Upper lobe of right lung (tissue), 1 donor: ENCODE measurements around the gene ARL5A. TPM values are rescaled to one million over a fixed set of nuclear protein-coding genes. Genes with fewer than 3 reads are reported as not detected.
"Not testable (repeated sequence)": the region's sequence is repeated elsewhere in the genome, so short reads cannot be mapped to it uniquely, and the experiment has no call there.

Experiments used
- ATAC-seq: fragments of 200-7000 bp; cut with Tn5 transposase; one replicate; pipeline ENCODE4 v1.9.1; 2020; ENCODE audit warnings: mild to moderate bottlenecking, moderate library complexity
- DNase-seq: peaks from one replicate; pipeline ENCODE4 v3.0.0-alpha.2; 2020
- H3K27ac ChIP-seq: fragments of 200-600 bp; one replicate; pipeline ENCODE4 v1.8.0; 2022
- H3K27me3 ChIP-seq: fragments of 200-600 bp; one replicate; pipeline ENCODE4 v1.8.0; 2022; ENCODE audit warnings: mild to moderate bottlenecking
- H3K36me3 ChIP-seq: fragments of 200-600 bp; one replicate; pipeline ENCODE4 v1.8.0; 2022
- H3K4me1 ChIP-seq: fragments of 200-600 bp; one replicate; pipeline ENCODE4 v1.8.0; 2022
- H3K4me3 ChIP-seq: fragments of 200-600 bp; one replicate; pipeline ENCODE4 v1.8.0; 2022; ENCODE audit warnings: mild to moderate bottlenecking
- H3K9me3 ChIP-seq: fragments of 200-600 bp; one replicate; pipeline ENCODE4 v1.8.0; 2022
- CTCF ChIP-seq: fragments of 200-600 bp; IDR thresholded peaks from one replicate; pipeline ENCODE4 v1.8.0; 2022; ENCODE audit warnings: antibody characterized with exemption
- intact Hi-C: fragments of 100-400 bp; cut with DNase I; formaldehyde crosslinking; loops from one replicate; pipeline ENCODE4 v1.11.0; 2022
- long read RNA-seq: library from polyadenylated mRNA; unstranded; transcript quantifications from one replicate; pipeline ENCODE4 v2.0.0, GENCODE V29; 2021
- total RNA-seq: library from RNA; stranded (reverse); fragmentation: NEBNext Ultra II Directional; extraction: Animal tissue kit (Norgen Biotek cat#: 25700); gene quantifications from one replicate; pipeline ENCODE4 v1.2.1, GENCODE V29; 2021
- donor health status: DM: no; HTN: yes; CAD: no; lungs with severe emphysema.

The ARL5A gene
- 56.6 TPM for total RNA-seq
- long read RNA-seq, full-length matches to known transcripts: 125 of 129 reads
- long read RNA-seq, partial matches to known transcripts: 1 of 129 reads
- long read RNA-seq, other reads (novel, unspliced or antisense): 3 of 129 reads

GRCh38 chr2:151828143-151828889 is at the start of gene ARL5A:
Gene ARL5A, minus strand, starts transcription at chr2:151828421. Its CDS starts 245 bp downstream, at chr2:151828176.
- peak within 1 kb of the TSS; percentile 88 for H3K27ac ChIP-seq
- H3K4me3 ChIP-seq: peak within 1 kb of the TSS; percentile 89
- no peak for TF ChIP-seq CTCF
- H3K36me3 ChIP-seq: no peaks in the 10 kb centered on the region
- peak; percentile 98 for DNase-seq
- H3K27me3 ChIP-seq: no peaks in the 10 kb centered on the region
- peaks cover 23% of the 10 kb centered on the region for H3K4me1 ChIP-seq
- no peaks in the 10 kb centered on the region for H3K9me3 ChIP-seq
- peak; percentile 99 for ATAC-seq
- intact Hi-C loops: no loop called here

GRCh38 chr2:151875631-151876030 is 47.4 kb upstream of the ARL5A start:
- H3K4me1 ChIP-seq, H3K27ac ChIP-seq, H3K36me3 ChIP-seq, intact Hi-C loops, H3K9me3 ChIP-seq, H3K4me3 ChIP-seq, DNase-seq, H3K27me3 ChIP-seq, ATAC-seq: not testable (repeated sequence)

- DNase-seq (no peak), ATAC-seq (no peak)
- no peak overlapping the region for H3K27ac ChIP-seq
- H3K4me3 ChIP-seq: no peak overlapping the region
- H3K4me1 ChIP-seq: no peaks in the 10 kb centered on the region
- intact Hi-C loops: no loop called here
- no peaks in the 10 kb centered on the region for H3K27me3 ChIP-seq
- TF ChIP-seq CTCF: no peak
- H3K9me3 ChIP-seq: no peaks in the 10 kb centered on the region
- H3K36me3 ChIP-seq: no peaks in the 10 kb centered on the region
These were observed 44.2 kb upstream of the ARL5A start for GRCh38 chr2:151872463-151872862.

- ATAC-seq: no peak
- no peak overlapping the region for H3K4me3 ChIP-seq
- no peaks in the 10 kb centered on the region for H3K4me1 ChIP-seq
- intact Hi-C loops: no loop called here
- no peak overlapping the region for H3K27ac ChIP-seq
- H3K36me3 ChIP-seq: no peaks in the 10 kb centered on the region
- no peak for TF ChIP-seq CTCF
- H3K27me3 ChIP-seq: no peaks in the 10 kb centered on the region
- no peaks in the 10 kb centered on the region for H3K9me3 ChIP-seq
- no peak for DNase-seq
These were observed 41.1 kb upstream of the ARL5A start for GRCh38 chr2:151869291-151869690.

GRCh38 chr2:151862700-151863099 is 34.5 kb upstream of the ARL5A start:
- no peak for DNase-seq
- Histone ChIP-seq H3K9me3 (no peaks in the 10 kb centered on the region), H3K27ac (no peak overlapping the region), H3K27me3 (no peaks in the 10 kb centered on the region), H3K4me1 (no peaks in the 10 kb centered on the region), H3K4me3 (no peak overlapping the region), H3K36me3 (no peaks in the 10 kb centered on the region)
- TF ChIP-seq CTCF: no peak
- intact Hi-C loops: no loop called here
- ATAC-seq: no peak

GRCh38 chr2:151861174-151861573 is 33.0 kb upstream of the ARL5A start:
- intact Hi-C loops: no loop called here
- Histone ChIP-seq H3K36me3 (no peaks in the 10 kb centered on the region), H3K4me3 (no peak overlapping the region), H3K4me1 (no peaks in the 10 kb centered on the region), H3K27ac (no peak overlapping the region), H3K27me3 (no peaks in the 10 kb centered on the region), H3K9me3 (no peaks in the 10 kb centered on the region)
- no peak for ATAC-seq
- DNase-seq: no peak
- TF ChIP-seq CTCF: no peak
